ENCODE measurements around the gene SHROOM4. TPM values are rescaled to one million over a fixed set of nuclear protein-coding genes. Genes with fewer than 3 reads are reported as not detected.

Gene SHROOM4
- total and polyA plus RNA-seq, 11 donors: 7.1 to 25.5 (median 10.8) TPM

DNA sequence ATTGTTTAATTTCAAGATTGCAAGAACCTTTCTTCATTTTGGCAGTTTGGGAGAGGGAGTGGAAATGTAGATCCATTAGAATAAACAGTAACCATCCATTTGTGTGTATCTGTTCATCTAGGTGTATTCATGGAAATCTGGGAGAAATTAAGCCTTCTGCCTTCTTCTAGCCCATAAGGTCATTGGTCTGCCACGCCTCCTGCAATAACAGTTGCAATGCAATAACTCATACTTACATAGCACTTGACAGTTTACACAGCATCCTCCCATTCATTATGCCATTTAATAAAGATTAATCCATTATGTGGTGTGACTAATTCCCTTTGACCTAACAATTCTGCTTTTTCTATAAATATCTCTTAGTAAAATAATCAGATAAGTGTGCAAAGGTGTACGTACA, 42.6 kb downstream of the SHROOM4 start:
- Histone ChIP-seq H3K4me1 (peaks cover 0 to 24% (median 3%) of the 10 kb centered on the region in 12 donors), H3K9me3 (no peaks in the 10 kb centered on the region), H3K4me3 (no peak overlapping the region), H3K27ac (peak overlapping the region in 2 of 12 donors; percentile 4 to 9), H3K27me3 (peaks cover 0 to 9% (median 0%) of the 10 kb centered on the region in 9 donors), H3K36me3 (no peaks in the 10 kb centered on the region)
- WGBS, 4 donors: 67 to 96% (median 86%) methylated on average over 2 of the region's 2 CpGs
- no peak for DNase-seq
- intact Hi-C loops (cut with DNase I): no loop called here
- ATAC-seq: no peak
- no peak for TF ChIP-seq POLR2A (IDR thresholded peaks at IDR 0.05)
- TF ChIP-seq, protein P1, sequence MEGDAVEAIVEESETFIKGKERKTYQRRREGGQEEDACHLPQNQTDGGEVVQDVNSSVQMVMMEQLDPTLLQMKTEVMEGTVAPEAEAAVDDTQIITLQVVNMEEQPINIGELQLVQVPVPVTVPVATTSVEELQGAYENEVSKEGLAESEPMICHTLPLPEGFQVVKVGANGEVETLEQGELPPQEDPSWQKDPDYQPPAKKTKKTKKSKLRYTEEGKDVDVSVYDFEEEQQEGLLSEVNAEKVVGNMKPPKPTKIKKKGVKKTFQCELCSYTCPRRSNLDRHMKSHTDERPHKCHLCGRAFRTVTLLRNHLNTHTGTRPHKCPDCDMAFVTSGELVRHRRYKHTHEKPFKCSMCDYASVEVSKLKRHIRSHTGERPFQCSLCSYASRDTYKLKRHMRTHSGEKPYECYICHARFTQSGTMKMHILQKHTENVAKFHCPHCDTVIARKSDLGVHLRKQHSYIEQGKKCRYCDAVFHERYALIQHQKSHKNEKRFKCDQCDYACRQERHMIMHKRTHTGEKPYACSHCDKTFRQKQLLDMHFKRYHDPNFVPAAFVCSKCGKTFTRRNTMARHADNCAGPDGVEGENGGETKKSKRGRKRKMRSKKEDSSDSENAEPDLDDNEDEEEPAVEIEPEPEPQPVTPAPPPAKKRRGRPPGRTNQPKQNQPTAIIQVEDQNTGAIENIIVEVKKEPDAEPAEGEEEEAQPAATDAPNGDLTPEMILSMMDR (IDR thresholded peaks at IDR 0.05): no peak

DNA sequence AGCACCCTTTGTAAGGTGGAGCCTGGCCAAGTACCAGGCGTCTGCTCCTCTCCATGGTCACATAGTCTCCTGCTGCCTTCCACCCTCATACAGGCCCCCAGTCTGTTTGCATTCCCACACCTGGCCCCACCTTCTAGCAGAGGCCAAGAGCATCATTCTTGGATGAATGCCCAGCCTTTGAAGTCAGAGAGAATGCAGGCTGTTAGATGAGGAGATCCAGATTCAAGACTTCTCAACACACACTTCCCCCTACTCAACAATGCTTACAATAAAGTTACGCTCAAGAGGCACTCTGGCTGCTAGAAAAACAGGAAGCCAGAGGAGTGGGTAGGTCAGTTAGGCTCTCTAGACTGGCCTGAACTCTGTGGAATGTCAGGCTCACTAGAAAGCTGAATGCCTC, 43.3 kb downstream of the SHROOM4 start:
- no peak for TF ChIP-seq POLR2A (IDR thresholded peaks at IDR 0.05)
- TF ChIP-seq, protein P1 (IDR thresholded peaks at IDR 0.05): no peak
- Histone ChIP-seq H3K27me3 (peaks cover 0 to 9% (median 0%) of the 10 kb centered on the region in 9 donors), H3K9me3 (no peaks in the 10 kb centered on the region), H3K36me3 (no peaks in the 10 kb centered on the region), H3K4me1 (peaks cover 0 to 24% (median 3%) of the 10 kb centered on the region in 12 donors), H3K27ac (peak overlapping the region in 2 of 12 donors; percentile 4 to 9), H3K4me3 (no peak overlapping the region)
- DNase-seq (peak in 4 of 5 donors; percentile 8 to 28 (median 20)), ATAC-seq (peak in 3 of 4 donors; percentile 33 to 46 (median 39))
- 24 to 36% (median 34%) methylated on average over 2 of the region's 2 CpGs for WGBS, 4 donors
- intact Hi-C loops (cut with DNase I): no loop called here

DNA sequence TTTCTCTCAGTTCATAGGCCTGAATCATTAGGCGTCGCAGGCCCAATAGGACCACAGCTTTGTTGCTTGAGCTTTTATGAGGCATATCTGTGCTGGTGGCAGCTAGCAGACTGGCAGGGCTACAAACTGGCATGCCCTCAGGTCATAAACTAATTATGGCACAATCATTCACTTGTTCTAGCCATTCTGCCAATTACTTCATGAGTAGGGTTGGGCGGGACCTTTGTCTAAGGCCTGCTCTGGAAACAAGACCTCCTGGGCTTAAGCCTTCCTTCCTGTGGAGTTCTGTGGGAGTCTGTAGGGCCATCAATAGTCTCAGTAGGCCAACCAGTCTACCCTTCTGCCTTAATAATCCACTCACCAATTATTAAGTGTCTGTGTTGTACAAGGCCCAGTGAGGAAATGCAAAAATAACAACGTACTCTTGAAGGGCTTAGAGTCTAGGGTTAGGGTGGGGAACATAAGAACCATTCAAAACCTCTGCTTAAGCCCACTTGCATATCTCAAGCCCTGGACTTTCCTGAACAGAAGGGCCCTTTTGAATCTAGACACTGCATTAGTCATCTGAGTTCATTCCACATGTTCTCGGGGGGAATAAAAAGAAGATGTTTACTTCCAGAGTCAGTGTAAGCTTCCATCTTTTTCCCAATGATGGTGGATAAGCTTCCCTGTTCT, 44.5 kb downstream of the SHROOM4 start:
- peak; percentile 67 to 88 (median 82) for ATAC-seq
- DNase-seq: peak in 3 of 5 donors; percentile 17 to 29 (median 22)
- WGBS, 4 donors: 77 to 85% (median 84%) methylated on average over 5 of the region's 5 CpGs
- Histone ChIP-seq H3K27ac (peak overlapping the region in 3 of 12 donors; percentile 5 to 29 (median 21)), H3K4me1 (peaks cover 0 to 24% (median 3%) of the 10 kb centered on the region in 12 donors), H3K9me3 (no peaks in the 10 kb centered on the region), H3K27me3 (peaks cover 0 to 9% (median 0%) of the 10 kb centered on the region in 9 donors), H3K4me3 (no peak overlapping the region), H3K36me3 (no peaks in the 10 kb centered on the region)
- intact Hi-C loops (cut with DNase I): loop anchor here in 2 of 10 donors (2.0 to 10.0 kb wide), 2 partner anchors 45 kb away; partner anchors contain the start of gene SHROOM4 (in 2 of the 2)
- TF ChIP-seq POLR2A (IDR thresholded peaks at IDR 0.05): no peak

GRCh38 chrX:50768801-50769200, 45.2 kb downstream of the SHROOM4 start:
- Histone ChIP-seq H3K4me1 (peaks cover 0 to 24% (median 3%) of the 10 kb centered on the region in 12 donors), H3K27ac (no peak overlapping the region), H3K9me3 (no peaks in the 10 kb centered on the region), H3K4me3 (no peak overlapping the region), H3K27me3 (peaks cover 0 to 9% (median 0%) of the 10 kb centered on the region in 9 donors), H3K36me3 (no peaks in the 10 kb centered on the region)
- TF ChIP-seq, protein P1 (IDR thresholded peaks at IDR 0.05): no peak
- no peak for TF ChIP-seq POLR2A (IDR thresholded peaks at IDR 0.05)
- ATAC-seq (no peak), DNase-seq (no peak)
- WGBS, 4 donors: 44 to 57% (median 48%) methylated on average over 1 of the region's 1 CpG
- intact Hi-C loops (cut with DNase I): loop anchor here in 2 of 10 donors (2.0 to 10.0 kb wide), 2 partner anchors 46 kb away; partner anchors contain the start of gene SHROOM4 (in 2 of the 2)
